ENCODE data around the gene SLC2A13.
"Not testable (repeated sequence)": the region's sequence is repeated elsewhere in the genome, so short reads cannot be mapped to it uniquely, and the experiment has no call there.

The SLC2A13 gene

GRCh38 chr12:40034156-40034555, 71.7 kb downstream of the SLC2A13 start:
- no peak for DNase-seq

- DNase-seq, result no peak
Observed at GRCh38 chr12:40033242-40033630, 72.6 kb downstream of the SLC2A13 start.

GRCh38 chr12:40032433-40033241, 73.2 kb downstream of the SLC2A13 start:
- DNase-seq, result no peak

- no peak for DNase-seq
Observed at GRCh38 chr12:40031965-40032364, 73.9 kb downstream of the SLC2A13 start.

GRCh38 chr12:40030970-40031369, 74.9 kb downstream of the SLC2A13 start:
- DNase-seq, result not testable (repeated sequence)

GRCh38 chr12:40028296-40028695, 77.6 kb downstream of the SLC2A13 start:
- DNase-seq, result no peak

- no peak for DNase-seq
Observed at GRCh38 chr12:40022850-40023249, 83.0 kb downstream of the SLC2A13 start.

GRCh38 chr12:40020261-40020691, 85.6 kb downstream of the SLC2A13 start:
- no peak for DNase-seq

- no peak for DNase-seq
Observed at GRCh38 chr12:40017488-40017887, 88.4 kb downstream of the SLC2A13 start.

GRCh38 chr12:40016980-40017379, 88.9 kb downstream of the SLC2A13 start:
- DNase-seq, result no peak

- DNase-seq, result no peak
Observed at GRCh38 chr12:40015881-40016280, 90.0 kb downstream of the SLC2A13 start.

GRCh38 chr12:40015345-40015744, 90.5 kb downstream of the SLC2A13 start:
- no peak for DNase-seq

GRCh38 chr12:40013847-40014246, 92.0 kb downstream of the SLC2A13 start:
- DNase-seq, result no peak

- no peak for DNase-seq
Observed at GRCh38 chr12:40013292-40013691, 92.6 kb downstream of the SLC2A13 start.

- no peak for DNase-seq
Observed at GRCh38 chr12:40012711-40013110, 93.2 kb downstream of the SLC2A13 start.

- no peak for DNase-seq
Observed at GRCh38 chr12:40011775-40012129, 94.1 kb downstream of the SLC2A13 start.

- DNase-seq, result peak; percentile 57 to 81
Observed at GRCh38 chr12:40010899-40011774, 94.7 kb downstream of the SLC2A13 start.

- DNase-seq, result no peak
Observed at GRCh38 chr12:40002178-40003169, 103.4 kb downstream of the SLC2A13 start.

GRCh38 chr12:40001406-40001805, 104.5 kb downstream of the SLC2A13 start:
- no peak for DNase-seq

GRCh38 chr12:40000884-40001283, 105.0 kb downstream of the SLC2A13 start:
- DNase-seq, result no peak

- no peak for DNase-seq
Observed at GRCh38 chr12:39993268-39993667, 112.6 kb downstream of the SLC2A13 start.
